ENCODE measurements around the gene ETF1.
A peak's percentile ranks its signal among the peaks of the same experiment; 100 is the strongest.

Gene ETF1

DNA sequence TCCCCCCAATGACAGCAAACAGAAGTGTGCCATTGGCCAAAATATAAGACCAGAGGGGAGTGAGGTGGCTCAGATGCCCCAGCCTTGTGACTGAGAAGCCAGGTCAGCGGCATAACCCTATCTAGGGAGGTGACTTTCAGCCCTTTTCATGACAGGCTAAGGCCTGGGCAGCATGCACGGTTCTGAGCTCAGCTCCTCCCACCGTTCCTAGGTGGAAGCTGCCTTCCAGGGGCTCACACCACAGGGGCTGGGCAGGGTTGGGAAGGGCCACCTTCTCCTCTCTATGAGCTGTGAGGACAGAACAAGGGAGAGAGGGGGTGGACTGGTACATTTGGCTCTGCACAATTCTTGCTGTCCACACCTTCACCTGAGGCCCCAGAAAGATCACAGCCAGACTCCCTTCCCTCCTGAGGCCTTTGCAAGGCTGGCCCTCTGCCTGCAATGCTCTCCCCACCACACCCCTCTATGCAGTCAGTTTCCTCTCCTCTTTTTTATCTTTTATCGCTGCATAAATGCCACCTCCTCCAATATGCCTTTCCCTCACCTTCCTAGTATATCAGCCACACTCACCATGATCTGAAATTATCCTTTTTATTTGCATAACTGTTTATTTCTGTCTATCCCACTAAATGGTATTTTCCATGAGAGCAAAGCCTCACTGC lies 82.9 kb downstream of the ETF1 start:
- no peak for DNase-seq

DNA sequence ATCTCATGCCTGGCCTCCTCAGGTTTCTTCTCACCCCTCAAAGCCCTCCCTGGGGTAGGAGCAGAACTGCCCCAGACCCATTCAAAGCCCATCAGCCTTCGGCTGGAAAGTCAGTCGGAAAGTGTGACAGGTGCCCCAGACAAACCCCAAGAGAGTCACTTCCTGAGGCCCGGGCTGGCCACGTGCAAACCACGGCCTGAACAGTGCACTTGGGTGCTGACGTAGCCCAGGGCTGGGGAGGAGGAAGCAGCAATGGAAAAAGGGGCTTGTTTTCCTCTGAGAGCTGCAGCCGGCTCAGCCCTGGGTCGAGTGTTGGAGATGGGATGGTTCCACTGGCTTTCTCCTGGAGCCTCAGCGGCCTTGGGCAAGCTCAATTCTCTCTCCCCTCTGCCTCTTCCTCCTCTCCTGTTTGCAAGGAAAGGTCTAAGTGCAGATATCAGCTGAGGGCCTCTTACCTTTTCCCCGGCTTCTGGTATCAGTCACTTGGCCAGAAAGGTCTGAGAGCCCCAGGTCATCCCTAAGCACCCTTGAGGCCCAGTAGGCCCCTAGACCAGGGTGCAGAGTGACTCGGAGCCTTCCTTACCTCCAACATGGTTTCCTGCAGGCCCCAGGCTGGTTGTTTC lies 83.6 kb downstream of the ETF1 start:
- DNase-seq, result no peak

DNA sequence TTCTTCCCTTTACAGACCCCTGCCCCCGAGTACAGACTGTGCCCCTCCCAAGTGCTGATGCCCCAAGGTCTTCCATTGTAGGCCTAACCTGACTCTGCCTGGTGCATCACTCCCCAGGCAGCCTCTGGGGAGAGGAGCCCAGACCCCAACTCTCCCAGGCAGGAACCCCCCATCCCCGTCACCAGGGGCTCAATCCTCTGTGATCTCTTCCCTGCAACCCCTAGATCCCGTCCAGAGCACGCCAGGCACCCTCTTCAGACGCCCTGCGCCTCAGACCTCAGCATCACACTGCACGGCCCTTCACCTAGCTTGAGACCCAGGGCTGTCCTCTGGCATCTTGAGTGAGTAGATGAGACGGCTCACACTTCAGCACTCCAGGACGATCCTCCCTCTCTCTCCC lies 84.2 kb downstream of the ETF1 start:
- DNase-seq, result no peak

DNA sequence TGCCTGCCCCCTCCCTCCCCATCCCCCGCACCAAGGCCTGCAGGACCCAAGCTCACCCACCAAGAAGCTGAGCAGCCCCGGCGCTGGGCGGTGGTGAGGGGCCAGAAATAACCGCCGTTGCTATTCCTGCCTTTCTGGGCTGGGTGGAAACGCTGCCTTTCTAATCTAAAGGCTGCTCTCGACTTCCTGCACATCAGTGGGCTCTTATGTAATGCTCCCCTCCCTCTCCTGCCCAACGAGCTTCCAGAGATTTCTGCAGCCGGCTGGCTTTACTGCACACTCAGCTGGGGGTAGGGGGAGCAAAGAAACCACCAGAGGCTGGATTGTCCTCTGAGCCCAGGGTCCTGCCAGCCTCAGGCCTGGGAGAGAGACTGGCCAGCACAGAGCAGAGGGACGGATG lies 84.7 kb downstream of the ETF1 start:
- DNase-seq, result peak; percentile 34

DNA sequence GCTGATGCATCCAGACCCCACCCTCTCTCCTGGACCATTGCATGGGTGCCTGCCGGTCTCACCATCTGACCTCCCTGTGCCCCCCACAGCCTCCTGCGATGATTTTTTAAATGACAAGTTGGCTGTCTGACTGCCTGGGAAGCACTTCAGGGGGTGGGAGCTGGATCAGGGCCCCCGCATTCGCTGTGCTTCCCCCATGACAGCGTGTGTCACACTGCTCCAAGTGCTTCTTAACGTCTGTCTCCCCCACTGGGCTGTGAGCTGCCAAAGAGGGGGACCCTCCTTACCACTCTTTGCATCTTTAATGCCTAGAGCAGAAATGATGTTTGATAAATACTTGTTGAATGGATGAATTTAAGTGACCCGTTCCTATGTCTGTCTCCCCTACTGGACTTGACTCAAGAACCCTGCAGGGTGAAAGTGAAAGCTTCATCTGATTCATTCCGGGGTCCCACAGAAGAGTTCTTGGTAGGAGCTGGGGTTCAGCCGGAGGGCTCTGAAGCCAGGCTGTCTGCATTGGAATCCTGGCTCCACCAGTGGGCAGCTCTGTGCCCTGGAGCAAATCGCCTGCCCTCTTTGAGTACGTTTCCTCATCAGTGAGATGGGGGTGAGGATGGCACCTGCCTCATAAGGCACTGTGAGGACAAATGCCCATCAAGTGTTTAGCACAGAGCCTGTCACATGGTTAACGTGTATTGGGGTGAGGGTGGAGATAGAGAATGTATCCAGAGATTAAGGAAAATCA lies 85.3 kb downstream of the ETF1 start:
- DNase-seq, result no peak

Data from eye (tissue), 1 donor.